OCI-LY1 (cell line): Measurements from ENCODE around the gene SFSWAP.

Experiments
- EZH2 ChIP-seq: fragments of 200-600 bp; sonication (generic), shearing (Covaris generic); IDR thresholded peaks from 2 replicates; pipeline ENCODE4 v1.8.0; 2017; ENCODE audit warnings: borderline replicate concordance, mixed run types, mild to moderate bottlenecking, antibody characterized with exemption, low read length, moderate library complexity, mixed read lengths
- TF ChIP-seq, protein P1 (sequence below): fragments of 200-600 bp; sonication (generic), shearing (Covaris generic); IDR thresholded peaks from 2 replicates; pipeline ENCODE4 v1.5.1; 2017; ENCODE audit warnings: mild to moderate bottlenecking, antibody characterized with exemption, low read length, moderate library complexity, mixed read lengths

DNA sequence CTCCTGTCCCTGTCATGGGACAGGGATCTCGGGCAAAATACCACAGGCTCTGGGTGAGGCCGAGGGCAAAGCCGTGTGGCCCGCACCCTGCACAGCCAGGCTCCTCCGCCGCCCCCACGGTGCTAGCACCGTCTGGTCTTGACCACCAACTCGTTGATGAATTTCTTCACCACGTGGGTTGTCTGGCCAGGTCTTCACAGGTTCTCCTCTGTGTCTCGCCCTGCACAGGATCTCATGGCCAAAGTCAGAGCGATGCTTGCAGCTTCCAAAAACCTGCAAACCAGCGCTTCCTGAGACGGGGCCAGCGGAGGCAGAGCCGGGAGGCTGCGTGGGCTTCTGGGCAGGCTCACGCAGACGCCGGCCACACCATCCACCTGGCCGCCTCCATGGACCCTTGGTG, 88.3 kb downstream of the SFSWAP start:
- TF ChIP-seq, protein P1, sequence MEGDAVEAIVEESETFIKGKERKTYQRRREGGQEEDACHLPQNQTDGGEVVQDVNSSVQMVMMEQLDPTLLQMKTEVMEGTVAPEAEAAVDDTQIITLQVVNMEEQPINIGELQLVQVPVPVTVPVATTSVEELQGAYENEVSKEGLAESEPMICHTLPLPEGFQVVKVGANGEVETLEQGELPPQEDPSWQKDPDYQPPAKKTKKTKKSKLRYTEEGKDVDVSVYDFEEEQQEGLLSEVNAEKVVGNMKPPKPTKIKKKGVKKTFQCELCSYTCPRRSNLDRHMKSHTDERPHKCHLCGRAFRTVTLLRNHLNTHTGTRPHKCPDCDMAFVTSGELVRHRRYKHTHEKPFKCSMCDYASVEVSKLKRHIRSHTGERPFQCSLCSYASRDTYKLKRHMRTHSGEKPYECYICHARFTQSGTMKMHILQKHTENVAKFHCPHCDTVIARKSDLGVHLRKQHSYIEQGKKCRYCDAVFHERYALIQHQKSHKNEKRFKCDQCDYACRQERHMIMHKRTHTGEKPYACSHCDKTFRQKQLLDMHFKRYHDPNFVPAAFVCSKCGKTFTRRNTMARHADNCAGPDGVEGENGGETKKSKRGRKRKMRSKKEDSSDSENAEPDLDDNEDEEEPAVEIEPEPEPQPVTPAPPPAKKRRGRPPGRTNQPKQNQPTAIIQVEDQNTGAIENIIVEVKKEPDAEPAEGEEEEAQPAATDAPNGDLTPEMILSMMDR = no peak
- TF ChIP-seq EZH2 = no peak
